T-helper 1 cell treated with Interleukin-12 subunit alpha and Interleukin-12 subunit beta and Interleukin-4 antibody, amounts not matched to agents 30 μg/mL and 1 μg/mL, for 36 hours (primary cell): ENCODE results near the gene FOXI1.

ENCODE experiments used
- H3K27ac Mint-ChIP-seq: one replicate; pipeline ENCODE4 v1.8.0; 2021; ENCODE audit warnings: mild to moderate bottlenecking, mixed read lengths
- H3K27me3 Mint-ChIP-seq: one replicate; pipeline ENCODE4 v1.8.0; 2021; ENCODE audit warnings: low read depth, mixed read lengths
- H3K36me3 Mint-ChIP-seq: one replicate; pipeline ENCODE4 v1.8.0; 2021; ENCODE audit warnings: low read depth, mixed read lengths
- H3K4me1 Mint-ChIP-seq: one replicate; pipeline ENCODE4 v1.8.0; 2021; ENCODE audit warnings: low read depth, mixed read lengths
- H3K4me3 Mint-ChIP-seq: one replicate; pipeline ENCODE4 v1.8.0; 2021; ENCODE audit warnings: mild to moderate bottlenecking, moderate library complexity, mixed read lengths
- H3K9me3 Mint-ChIP-seq: one replicate; pipeline ENCODE4 v1.8.0; 2021; ENCODE audit warnings: mixed read lengths

The FOXI1 gene

DNA sequence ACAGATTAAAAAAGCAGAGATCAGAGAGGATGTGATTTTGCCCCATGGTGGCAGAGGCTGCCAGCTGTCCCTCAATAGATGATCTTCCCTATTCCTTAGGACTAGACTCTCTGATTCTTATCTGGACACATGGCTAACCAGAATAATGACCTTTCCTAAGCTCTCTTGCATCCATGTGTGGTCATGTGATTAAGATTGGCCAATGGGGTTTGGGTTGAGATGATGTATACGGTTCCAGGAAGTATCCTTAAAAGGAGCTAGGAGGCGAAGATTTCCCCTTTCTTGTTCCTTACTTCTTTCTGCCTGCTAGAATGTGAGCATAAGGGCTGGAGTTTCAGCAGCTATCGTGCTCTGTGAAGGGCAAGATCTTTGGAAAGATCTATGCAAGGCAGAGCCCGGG, 39.8 kb downstream of the FOXI1 start:
- Mint-ChIP-seq H3K27me3 (no peaks in the 10 kb centered on the region), H3K4me1 (no peaks in the 10 kb centered on the region), H3K27ac (no peak overlapping the region), H3K4me3 (no peak overlapping the region), H3K36me3 (no peaks in the 10 kb centered on the region), H3K9me3 (no peaks in the 10 kb centered on the region)

GRCh38 chr5:170147051-170147752, 41.5 kb downstream of the FOXI1 start:
- no peak overlapping the region for H3K4me3 Mint-ChIP-seq
- H3K36me3 Mint-ChIP-seq, result no peaks in the 10 kb centered on the region
- no peaks in the 10 kb centered on the region for H3K27me3 Mint-ChIP-seq
- H3K9me3 Mint-ChIP-seq, result no peaks in the 10 kb centered on the region
- H3K27ac Mint-ChIP-seq, result no peak overlapping the region
- H3K4me1 Mint-ChIP-seq, result no peaks in the 10 kb centered on the region

- no peaks in the 10 kb centered on the region for H3K9me3 Mint-ChIP-seq
- no peak overlapping the region for H3K27ac Mint-ChIP-seq
- no peaks in the 10 kb centered on the region for H3K4me1 Mint-ChIP-seq
- no peaks in the 10 kb centered on the region for H3K36me3 Mint-ChIP-seq
- no peaks in the 10 kb centered on the region for H3K27me3 Mint-ChIP-seq
- H3K4me3 Mint-ChIP-seq, result no peak overlapping the region
These were observed 42.1 kb downstream of the FOXI1 start for GRCh38 chr5:170147753-170148264.

GRCh38 chr5:170148430-170149205, 42.9 kb downstream of the FOXI1 start:
- H3K27ac Mint-ChIP-seq, result no peak overlapping the region
- no peaks in the 10 kb centered on the region for H3K36me3 Mint-ChIP-seq
- no peaks in the 10 kb centered on the region for H3K4me1 Mint-ChIP-seq
- H3K9me3 Mint-ChIP-seq, result no peaks in the 10 kb centered on the region
- H3K4me3 Mint-ChIP-seq, result no peak overlapping the region
- no peaks in the 10 kb centered on the region for H3K27me3 Mint-ChIP-seq

DNA sequence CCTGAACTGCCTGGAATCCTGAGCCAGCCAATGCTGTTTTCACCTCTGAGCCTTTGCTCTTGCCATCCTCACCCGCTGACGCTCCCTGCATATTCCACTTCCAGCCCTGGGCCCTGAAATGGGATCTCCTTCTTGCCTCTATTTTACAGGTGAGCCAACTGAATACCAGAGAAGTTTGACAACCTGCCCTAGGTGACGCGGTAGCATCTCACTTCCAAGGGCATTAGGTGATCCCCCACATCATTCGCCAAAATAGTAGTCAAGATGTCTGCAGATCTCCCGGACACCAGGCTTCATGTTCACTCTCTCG, 43.5 kb downstream of the FOXI1 start:
- no peaks in the 10 kb centered on the region for H3K4me1 Mint-ChIP-seq
- H3K36me3 Mint-ChIP-seq, result no peaks in the 10 kb centered on the region
- H3K27me3 Mint-ChIP-seq, result no peaks in the 10 kb centered on the region
- no peak overlapping the region for H3K27ac Mint-ChIP-seq
- H3K4me3 Mint-ChIP-seq, result no peak overlapping the region
- no peaks in the 10 kb centered on the region for H3K9me3 Mint-ChIP-seq

- no peaks in the 10 kb centered on the region for H3K4me1 Mint-ChIP-seq
- no peaks in the 10 kb centered on the region for H3K36me3 Mint-ChIP-seq
- H3K4me3 Mint-ChIP-seq, result no peak overlapping the region
- no peak overlapping the region for H3K27ac Mint-ChIP-seq
- H3K27me3 Mint-ChIP-seq, result no peaks in the 10 kb centered on the region
- no peaks in the 10 kb centered on the region for H3K9me3 Mint-ChIP-seq
These were observed 45.0 kb downstream of the FOXI1 start for GRCh38 chr5:170150713-170151096.

DNA sequence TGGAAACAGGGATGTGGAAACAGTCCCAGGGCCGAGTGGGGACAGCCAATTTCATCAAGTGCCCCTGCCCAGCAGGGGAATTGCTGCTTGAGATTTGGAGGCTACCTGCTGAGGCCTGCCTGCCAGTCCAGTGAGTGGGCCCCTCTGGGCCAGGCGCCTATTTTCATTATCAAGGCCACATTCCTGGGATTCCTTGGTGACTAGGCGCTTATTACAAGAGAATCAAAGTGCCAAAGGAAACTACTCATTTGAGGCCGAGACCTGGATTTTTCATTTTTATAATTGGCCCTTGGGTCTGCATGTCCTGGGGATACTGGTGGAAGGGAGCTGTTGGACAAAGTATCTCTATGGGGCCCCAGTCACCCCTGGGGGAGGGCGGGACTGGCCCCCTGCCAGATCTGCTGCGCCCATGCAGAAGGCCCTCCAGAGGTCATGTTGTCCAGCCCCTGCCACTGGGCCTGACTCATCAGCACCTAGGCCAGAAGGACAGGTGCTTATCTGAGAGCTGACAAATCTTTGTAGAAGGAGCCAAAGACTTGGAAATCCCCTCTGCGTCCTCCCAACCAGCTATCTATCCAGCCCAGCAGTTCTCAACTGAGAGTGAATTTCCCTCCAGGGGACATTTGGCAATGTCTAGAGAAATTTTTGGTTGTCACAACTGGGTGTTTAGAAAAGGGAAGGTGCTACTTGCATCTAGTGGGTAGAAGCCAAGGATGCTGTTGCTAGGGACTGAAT, 45.6 kb downstream of the FOXI1 start:
- no peaks in the 10 kb centered on the region for H3K4me1 Mint-ChIP-seq
- H3K9me3 Mint-ChIP-seq, result no peaks in the 10 kb centered on the region
- no peak overlapping the region for H3K4me3 Mint-ChIP-seq
- H3K27ac Mint-ChIP-seq, result no peak overlapping the region
- H3K36me3 Mint-ChIP-seq, result no peaks in the 10 kb centered on the region
- H3K27me3 Mint-ChIP-seq, result no peaks in the 10 kb centered on the region

DNA sequence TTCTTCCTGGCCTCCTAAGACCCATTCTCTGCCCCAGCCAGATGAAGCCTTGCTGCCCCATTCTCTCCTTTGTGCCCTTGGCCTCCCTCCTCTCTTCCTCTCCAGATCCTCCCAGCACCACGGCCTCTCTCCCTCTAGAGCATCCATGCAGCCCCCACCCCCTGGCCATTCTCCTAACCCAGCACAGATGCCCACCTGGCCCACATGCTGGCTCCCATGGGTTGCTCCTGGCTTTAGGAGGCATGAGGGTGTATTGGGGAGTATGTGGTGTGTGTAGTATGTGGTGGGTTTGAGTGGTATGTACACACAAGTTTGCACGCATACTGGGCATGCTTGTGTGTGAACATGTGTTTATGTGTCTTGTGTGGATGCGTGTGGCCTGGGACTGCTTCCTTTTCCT, 47.1 kb downstream of the FOXI1 start:
- Mint-ChIP-seq H3K27ac (no peak overlapping the region), H3K4me1 (no peaks in the 10 kb centered on the region), H3K36me3 (no peaks in the 10 kb centered on the region), H3K27me3 (no peaks in the 10 kb centered on the region), H3K9me3 (no peaks in the 10 kb centered on the region), H3K4me3 (no peak overlapping the region)

DNA sequence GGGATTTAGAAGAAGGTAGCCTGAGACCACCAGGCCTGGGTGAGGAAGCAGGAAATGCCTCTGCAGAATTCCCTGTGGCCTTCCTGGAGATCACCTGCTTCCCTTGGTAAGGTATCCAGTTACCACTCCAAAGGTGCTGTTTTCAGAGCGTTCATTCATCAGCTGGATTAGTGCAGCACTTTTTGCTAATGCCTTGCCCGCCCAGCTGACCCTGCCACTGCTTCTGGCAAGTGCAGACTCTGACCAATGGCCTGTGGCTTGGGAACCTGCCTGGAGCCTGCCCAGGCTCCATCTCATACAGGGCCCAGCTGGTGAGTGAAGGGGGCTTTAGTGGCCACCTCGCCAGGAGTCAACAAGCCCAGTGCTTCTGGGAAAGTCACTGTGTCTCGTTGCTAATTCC, 48.6 kb downstream of the FOXI1 start:
- H3K9me3 Mint-ChIP-seq, result no peaks in the 10 kb centered on the region
- H3K36me3 Mint-ChIP-seq, result no peaks in the 10 kb centered on the region
- H3K4me3 Mint-ChIP-seq, result no peak overlapping the region
- H3K27ac Mint-ChIP-seq, result no peak overlapping the region
- no peaks in the 10 kb centered on the region for H3K27me3 Mint-ChIP-seq
- no peaks in the 10 kb centered on the region for H3K4me1 Mint-ChIP-seq

DNA sequence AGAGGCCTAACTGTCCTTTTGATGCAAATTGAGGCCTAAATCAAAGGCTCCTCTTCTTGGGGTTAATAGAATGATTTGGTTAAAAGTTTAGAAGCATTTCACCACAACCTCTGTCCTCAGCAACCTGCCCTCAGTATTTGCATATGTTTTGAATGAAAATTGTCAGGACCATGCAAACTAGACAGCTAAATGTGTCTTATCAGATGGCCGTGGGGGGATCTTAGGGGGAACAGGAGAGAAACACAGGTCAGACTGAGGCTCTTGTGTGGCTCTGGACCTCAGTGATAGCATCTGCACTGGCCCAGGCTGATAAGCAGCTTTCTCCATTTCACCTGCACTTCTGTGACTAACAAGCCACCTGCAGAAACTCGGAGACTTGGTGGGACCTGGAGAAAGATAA, 49.0 kb downstream of the FOXI1 start:
- no peaks in the 10 kb centered on the region for H3K36me3 Mint-ChIP-seq
- H3K9me3 Mint-ChIP-seq, result no peaks in the 10 kb centered on the region
- no peaks in the 10 kb centered on the region for H3K4me1 Mint-ChIP-seq
- H3K27ac Mint-ChIP-seq, result no peak overlapping the region
- H3K27me3 Mint-ChIP-seq, result no peaks in the 10 kb centered on the region
- H3K4me3 Mint-ChIP-seq, result no peak overlapping the region

DNA sequence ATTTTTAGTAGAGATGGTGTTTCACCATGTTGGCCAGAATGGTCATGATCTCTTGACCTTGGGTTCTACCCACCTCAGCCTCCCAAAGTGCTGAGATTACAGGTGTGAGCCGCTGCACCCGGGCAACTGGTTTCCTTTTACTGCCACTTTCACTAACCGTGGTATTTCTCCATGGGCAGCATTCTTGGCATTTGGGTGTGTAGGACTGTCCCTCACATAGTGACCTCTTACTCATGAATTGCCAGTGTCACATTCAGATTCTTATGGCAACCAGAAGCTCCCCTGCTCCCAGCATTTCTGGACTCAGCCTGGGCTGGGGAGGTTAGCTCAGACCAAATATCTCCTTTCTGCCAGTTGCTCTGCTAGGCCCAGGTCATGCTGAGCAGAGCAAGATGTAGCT, 50.1 kb downstream of the FOXI1 start:
- Mint-ChIP-seq H3K27me3 (no peaks in the 10 kb centered on the region), H3K4me3 (no peak overlapping the region), H3K27ac (no peak overlapping the region), H3K9me3 (no peaks in the 10 kb centered on the region), H3K4me1 (no peaks in the 10 kb centered on the region), H3K36me3 (no peaks in the 10 kb centered on the region)

- Mint-ChIP-seq H3K36me3 (no peaks in the 10 kb centered on the region), H3K27ac (no peak overlapping the region), H3K27me3 (no peaks in the 10 kb centered on the region), H3K4me3 (no peak overlapping the region), H3K9me3 (no peaks in the 10 kb centered on the region), H3K4me1 (no peaks in the 10 kb centered on the region)
These were observed 53.5 kb downstream of the FOXI1 start for GRCh38 chr5:170159101-170159698.
